HG02588 (cell line): ENCODE data around the gene ZNRD2.

Experiments used
- ATAC-seq: cut with Tn5 transposase; IDR thresholded peaks from one replicate; pipeline ENCODE4 v1.9.1; 2021; ENCODE audit warnings: mild to moderate bottlenecking, moderate library complexity; ENCODE audit not compliant: unreplicated experiment

The ZNRD2 gene

DNA sequence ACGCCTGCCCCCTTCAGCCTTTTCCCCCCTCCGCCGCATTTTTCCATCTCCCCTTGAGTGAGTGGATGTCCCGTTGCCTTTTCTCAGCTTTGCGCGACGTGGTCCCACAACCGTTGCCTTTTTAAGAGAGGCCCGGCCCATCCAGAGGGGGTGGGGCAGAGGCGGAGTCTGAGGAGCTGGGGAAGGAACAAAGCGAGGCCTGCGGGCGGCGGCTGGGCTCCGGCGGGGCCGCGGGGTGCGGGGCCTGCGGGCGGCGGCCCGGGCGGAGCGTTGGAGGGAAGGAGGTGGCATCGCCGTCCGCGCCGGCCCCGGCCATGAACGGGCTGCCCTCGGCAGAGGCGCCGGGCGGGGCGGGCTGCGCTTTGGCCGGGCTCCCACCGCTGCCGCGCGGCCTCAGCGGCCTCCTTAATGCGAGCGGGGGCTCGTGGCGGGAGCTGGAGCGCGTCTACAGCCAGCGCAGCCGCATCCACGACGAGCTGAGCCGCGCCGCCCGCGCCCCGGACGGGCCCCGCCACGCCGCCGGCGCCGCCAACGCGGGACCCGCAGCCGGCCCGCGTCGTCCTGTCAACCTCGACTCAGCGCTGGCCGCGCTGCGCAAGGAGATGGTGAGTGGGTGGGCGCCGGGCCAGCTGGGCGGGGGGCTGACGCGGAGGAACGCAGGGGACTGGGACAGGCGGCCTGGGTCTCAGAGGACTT lies 2.2 kb downstream of the ZNRD2 start, which contains the start of gene FAM89B:
FAM89B (plus strand) TSS at position 183 of the 696 bp plus-strand sequence; CDS start at position 315, 132 bp downstream.
- ATAC-seq, result no peak

DNA sequence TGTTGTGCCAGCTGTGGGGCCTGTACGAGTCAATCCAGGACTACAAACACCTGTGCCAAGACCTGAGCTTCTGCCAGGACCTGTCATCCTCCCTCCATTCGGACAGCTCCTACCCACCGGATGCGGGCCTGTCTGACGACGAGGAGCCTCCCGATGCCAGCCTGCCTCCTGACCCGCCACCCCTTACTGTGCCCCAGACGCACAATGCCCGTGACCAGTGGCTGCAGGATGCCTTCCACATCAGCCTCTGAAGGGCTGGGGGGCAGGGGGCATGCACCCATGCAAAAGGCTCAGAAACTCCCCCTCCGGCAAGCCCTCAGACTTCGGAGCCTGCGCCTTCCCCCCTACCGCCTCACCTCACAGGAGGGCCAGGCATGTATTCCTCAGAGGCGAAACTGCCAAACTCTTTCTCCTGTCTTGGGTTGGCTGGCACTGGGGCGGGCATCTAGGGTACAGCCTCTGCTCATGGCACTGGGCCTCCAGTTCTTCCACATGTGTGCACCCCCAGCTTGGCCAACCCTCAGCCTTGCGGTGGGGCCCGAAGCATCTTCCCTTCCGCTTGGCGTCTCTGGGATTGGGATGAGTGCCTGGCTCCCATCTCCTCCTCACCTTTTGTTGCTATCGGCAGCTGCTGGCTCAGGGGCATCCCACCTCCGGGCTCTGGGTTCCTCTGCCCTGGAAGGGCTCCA lies 3.3 kb downstream of the ZNRD2 start:
- ATAC-seq, result no peak

DNA sequence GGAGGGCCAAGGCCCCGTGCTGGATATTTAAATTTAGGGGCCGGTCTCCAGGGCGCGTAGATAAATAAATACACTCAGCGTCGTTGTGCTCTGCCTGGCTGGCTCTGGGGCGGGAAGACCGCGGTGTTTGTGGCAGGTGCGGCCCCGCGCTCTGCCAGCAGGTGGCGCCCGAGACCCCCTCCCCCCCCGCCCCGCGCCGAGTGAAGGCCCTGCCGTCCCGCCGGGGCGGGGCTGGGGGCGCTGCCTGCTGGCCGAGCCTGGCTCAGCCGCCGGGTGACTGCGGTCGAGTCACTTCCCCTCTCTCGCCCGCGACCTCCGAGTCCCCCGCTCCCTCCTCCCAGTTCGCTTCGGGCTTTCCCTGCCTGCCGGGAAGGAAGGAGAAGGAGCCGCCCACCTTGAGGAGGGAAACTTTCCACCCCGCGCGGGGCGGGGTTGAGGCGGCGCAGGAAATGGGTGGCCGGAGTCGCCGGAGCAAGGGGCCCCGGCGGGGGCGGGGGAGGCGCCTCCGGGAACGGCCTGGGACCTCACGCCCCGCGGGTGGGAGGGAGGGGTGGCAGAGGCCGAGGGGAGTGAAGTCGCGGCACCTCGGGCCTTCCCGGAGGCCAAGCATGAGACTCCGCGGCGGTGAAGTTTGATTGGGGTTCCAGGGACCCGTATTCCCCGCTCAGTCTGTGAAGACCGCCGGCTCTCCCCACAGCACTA lies 4.0 kb downstream of the ZNRD2 start:
- ATAC-seq, result peak; percentile 30

- ATAC-seq, result no peak
These were observed 4.7 kb downstream of the ZNRD2 start for GRCh38 chr11:65574811-65575567.

- ATAC-seq, result no peak
These were observed 5.4 kb downstream of the ZNRD2 start, which contains the start of gene EHBP1L1 for GRCh38 chr11:65575568-65576231. EHBP1L1 (plus strand) TSS chr11:65576053; CDS start chr11:65576303, 250 bp downstream.

- ATAC-seq, result no peak
These were observed 6.1 kb downstream of the ZNRD2 start for GRCh38 chr11:65576232-65576866.

- no peak for ATAC-seq
These were observed 6.8 kb downstream of the ZNRD2 start for GRCh38 chr11:65576867-65577755.

- no peak for ATAC-seq
These were observed 7.5 kb downstream of the ZNRD2 start for GRCh38 chr11:65577756-65578109.

GRCh38 chr11:65578134-65578533 lies 7.9 kb downstream of the ZNRD2 start:
- ATAC-seq, result no peak

DNA sequence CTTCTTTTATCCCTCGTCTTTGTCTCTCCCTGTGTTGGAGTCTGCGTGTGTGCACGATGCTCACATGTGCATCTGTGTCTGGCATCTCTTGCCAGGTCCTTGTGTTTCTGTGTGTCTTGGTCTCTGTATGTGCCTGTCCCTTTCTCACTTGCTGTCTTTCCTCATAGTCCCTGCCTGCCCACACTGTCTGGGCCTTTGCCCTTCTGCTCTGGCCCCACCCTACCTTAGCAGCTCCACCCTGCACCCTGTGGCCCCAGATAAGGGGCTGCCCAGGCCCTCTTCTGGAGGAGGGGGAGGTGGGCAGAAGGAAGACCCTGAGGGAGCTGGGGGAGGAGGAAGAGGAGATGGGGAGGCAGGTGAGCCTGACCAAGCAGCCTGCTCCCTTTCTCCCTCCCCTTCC lies 8.4 kb downstream of the ZNRD2 start:
- no peak for ATAC-seq

DNA sequence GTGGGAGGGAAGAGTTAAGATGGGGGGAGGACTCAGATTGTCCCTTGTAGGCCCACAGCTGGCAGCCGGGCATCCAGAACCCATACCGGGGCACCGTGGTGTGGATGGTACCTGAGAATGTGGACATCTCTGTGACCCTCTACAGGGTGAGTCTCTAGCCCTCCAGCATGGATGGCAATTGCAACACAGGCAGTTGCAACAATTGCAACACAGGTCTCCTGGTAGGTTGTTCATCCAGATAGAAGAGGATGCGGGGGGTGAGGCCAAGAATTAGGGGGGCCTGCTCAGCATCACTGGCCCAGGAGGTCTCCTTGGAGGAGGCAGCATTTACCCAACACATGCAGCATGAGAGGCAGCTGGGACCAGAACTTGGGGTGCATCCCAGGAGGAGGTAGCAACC lies 9.0 kb downstream of the ZNRD2 start:
- no peak for ATAC-seq

DNA sequence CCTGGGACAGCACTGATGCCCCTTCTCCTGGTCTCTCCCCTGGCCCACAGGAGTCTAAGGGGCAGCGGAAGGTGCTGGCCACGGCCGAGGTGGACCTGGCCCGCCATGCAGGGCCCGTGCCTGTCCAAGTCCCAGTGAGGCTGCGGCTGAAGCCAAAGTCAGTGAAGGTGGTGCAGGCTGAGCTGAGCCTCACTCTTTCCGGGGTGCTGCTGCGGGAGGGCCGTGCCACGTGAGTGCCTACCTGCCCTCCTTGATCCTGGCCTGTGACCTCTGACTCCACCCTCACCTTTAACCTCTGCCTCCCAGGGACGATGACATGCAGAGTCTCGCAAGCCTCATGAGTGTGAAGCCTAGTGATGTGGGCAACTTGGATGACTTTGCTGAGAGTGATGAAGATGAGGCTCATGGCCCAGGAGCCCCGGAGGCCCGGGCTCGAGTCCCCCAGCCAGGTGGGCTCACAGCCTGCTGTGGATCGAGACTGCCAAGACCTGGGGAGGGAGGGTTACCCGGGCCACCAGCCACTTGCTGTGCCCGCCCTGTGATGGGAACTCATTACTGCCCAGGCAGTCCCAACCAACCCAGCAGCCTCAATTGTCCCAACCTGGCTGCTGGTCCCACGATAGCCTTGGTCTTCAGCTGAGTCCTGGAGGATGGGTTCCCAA lies 9.9 kb downstream of the ZNRD2 start:
- no peak for ATAC-seq

DNA sequence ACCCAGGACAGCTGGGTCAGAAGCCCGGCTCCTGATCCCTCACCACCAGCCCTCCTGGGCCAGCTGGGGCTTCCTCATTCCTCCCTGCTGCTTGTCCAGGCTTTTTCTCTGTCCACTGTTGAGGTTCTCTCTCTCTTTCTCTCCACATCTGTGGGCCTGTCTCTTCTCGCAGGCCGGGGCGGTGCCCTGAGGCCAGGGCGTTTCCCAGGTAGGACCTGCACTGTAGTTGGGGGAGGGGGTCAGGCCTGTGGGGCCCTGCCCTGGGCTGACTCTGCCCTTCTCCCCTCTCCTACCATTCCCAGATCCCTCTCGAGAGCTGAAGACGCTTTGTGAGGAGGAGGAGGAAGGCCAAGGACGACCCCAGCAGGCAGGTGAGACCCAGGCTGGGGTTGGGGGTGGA lies 10.5 kb downstream of the ZNRD2 start:
- no peak for ATAC-seq

DNA sequence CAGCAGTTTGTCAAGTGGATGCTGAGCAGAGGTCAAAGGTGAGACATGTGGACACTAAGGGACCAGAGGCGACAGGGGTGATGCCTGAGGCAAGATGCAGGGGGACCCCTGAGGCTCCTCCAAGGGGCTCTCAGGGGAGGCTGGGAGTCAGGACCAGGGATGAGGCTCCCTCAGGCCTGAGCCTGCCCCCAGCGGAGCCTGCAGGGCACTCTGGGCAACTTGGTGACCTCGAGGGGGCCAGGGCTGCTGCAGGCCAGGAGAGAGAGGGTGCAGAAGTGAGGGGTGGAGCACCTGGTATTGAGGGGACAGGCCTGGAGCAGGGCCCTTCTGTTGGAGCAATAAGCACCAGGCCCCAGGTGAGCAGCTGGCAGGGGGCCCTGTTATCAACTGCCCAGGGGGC lies 11.7 kb downstream of the ZNRD2 start:
- no peak for ATAC-seq

DNA sequence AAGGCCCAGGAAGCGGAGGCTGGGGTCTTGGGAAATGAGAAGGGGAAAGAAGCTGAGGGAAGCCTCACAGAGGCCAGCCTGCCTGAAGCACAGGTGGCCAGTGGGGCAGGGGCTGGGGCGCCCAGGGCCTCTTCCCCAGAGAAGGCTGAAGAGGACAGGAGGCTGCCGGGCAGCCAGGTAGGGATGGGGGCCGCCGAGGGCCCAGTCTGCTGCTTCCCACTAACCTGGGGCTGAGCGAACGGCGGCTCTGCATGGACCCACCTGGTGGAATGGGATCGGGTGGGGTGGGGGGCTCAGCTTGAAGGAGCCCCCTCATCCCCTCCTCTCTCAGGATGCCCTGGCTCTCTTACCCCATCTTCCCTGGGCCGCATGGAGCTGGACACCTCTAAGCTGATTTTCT lies 13.3 kb downstream of the ZNRD2 start:
- no peak for ATAC-seq

- ATAC-seq, result no peak
These were observed 13.8 kb downstream of the ZNRD2 start for GRCh38 chr11:65584106-65584505.

DNA sequence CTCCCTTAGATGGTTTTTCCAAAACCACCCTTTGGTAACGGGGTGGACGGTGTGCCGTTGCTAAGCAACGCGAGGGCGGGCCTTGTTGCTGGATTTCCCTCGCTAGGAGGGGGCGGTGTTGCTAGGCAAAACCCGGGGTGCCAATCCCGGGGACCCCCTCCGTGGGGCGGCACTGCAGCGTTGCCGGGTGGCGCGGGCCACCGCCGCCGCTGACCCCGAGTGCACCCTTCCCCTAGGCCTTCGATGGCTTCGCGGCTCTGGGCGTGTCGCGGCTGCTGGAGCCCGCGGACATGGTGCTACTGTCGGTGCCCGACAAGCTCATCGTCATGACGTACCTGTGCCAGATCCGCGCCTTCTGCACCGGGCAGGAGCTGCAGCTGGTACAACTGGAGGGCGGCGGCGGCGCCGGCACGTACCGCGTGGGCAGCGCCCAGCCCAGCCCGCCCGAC lies 14.5 kb downstream of the ZNRD2 start:
- no peak for ATAC-seq

DNA sequence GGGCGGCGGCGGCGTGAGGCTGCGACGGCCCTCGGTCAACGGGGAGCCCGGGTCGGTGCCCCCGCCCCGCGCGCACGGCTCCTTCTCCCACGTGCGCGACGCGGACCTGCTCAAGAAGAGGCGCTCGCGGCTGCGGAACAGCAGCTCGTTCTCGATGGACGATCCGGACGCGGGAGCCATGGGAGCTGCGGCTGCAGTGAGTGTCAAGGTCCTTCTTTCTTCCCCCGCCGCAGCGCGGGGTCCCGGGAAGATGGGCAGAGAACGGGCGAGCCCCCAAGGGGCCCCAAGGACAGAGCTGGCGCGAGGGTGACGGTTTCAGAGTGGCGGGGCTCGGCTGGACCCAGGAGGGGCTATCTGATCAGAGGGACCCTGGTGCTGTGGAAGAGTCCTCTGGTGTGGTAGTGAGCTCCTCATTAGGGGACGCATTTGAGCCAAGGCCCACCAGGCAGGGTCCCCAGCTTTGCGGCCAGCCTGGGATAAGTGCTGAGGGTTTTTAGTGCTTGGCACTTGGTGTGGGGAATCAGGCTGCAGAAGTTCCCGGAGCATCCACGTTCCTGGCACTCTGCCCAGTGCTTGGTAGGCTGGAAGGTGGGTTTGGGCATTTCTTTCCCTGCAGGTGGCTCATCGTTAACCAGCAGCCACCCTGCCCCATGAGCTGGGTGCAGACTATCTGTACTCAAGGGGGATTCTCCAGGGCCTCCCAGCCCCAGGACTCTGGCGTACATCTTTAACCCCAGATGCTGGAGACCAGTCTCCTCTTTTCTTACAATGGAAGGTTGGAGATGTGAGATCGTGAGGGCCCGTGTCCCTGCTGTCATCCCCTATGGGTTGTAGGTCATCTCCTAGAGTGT lies 15.3 kb downstream of the ZNRD2 start:
- ATAC-seq, result no peak
